Activated CD4-positive, alpha-beta T cell treated with anti-CD3 and anti-CD28 coated beads, Interleukin-2, amount 50 U/mL, for 4 hours (primary cell): ENCODE results near the gene P2RY13.

Source experiments
- DNase-seq, 2 experiments: peaks; one replicate each; pipeline ENCODE4 v3.0.0-alpha.2; 2020

P2RY13 gene

GRCh38 chr3:151289445-151289844 lies 39.9 kb downstream of the P2RY13 start:
- no peak for DNase-seq

GRCh38 chr3:151285940-151286339 lies 43.4 kb downstream of the P2RY13 start:
- no peak for DNase-seq

- DNase-seq: peak in 1 of 2 experiments; percentile 15
Observed at GRCh38 chr3:151283907-151284461, 45.4 kb downstream of the P2RY13 start.

GRCh38 chr3:151283387-151283786 lies 46.0 kb downstream of the P2RY13 start:
- no peak for DNase-seq

GRCh38 chr3:151282921-151283320 lies 46.4 kb downstream of the P2RY13 start:
- DNase-seq: no peak

- DNase-seq: no peak
Observed at GRCh38 chr3:151281671-151282324, 47.6 kb downstream of the P2RY13 start.

GRCh38 chr3:151278230-151278629 lies 51.1 kb downstream of the P2RY13 start, which contains the start of gene P2RY14:
TSS of gene P2RY14 (minus strand) at chr3:151278542. CDS start at chr3:151214316, 64,226 bp downstream.
- no peak for DNase-seq

- DNase-seq: peak; percentile 4 to 15
Observed at GRCh38 chr3:151276687-151277042, 52.7 kb downstream of the P2RY13 start.
